Thoracic aorta (tissue), 2 donors: ENCODE measurements around the gene SGK2. TPM values are rescaled to one million over a fixed set of nuclear protein-coding genes. Genes with fewer than 3 reads are reported as not detected.

Experiments used
- ATAC-seq: fragments of 150-250 bp; one replicate; pipeline ENCODE4 v1.8.0; 2017; ENCODE audit warnings: low read depth; ENCODE audit not compliant: insufficient number of reproducible peaks, low FRiP score
- DNase-seq: peaks from one replicate; pipeline ENCODE4 v3.0.0-alpha.2; 2020; ENCODE audit warnings: low spot score
- H3K27ac ChIP-seq, 2 donors: fragments of 200-600 bp; sonication (generic); 1 replicate in 1 of 2; 2 replicates in 1 of 2; pipeline ENCODE4 v1.5.1; 2016; ENCODE audit warnings: mild to moderate bottlenecking in 2 of 2, moderate library complexity in 2 of 2
- H3K27me3 ChIP-seq: fragments of 200-600 bp; sonication (generic); replicated peaks from 2 replicates; pipeline ENCODE4 v1.6.0; 2016; ENCODE audit warnings: mild to moderate bottlenecking; ENCODE audit not compliant: insufficient read depth
- H3K36me3 ChIP-seq: fragments of 200-600 bp; sonication (generic); one replicate; pipeline ENCODE4 v1.5.1; 2016
- H3K4me1 ChIP-seq, 2 donors: fragments of 200-600 bp; sonication (generic); 1 replicate in 1 of 2; 2 replicates in 1 of 2; pipeline versions ENCODE4 v1.5.1 to v1.6.0; 2016; ENCODE audit warnings: low read depth in 2 of 2, mild to moderate bottlenecking in 1 of 2; ENCODE audit not compliant: control insufficient read depth in 1 of 2
- H3K4me3 ChIP-seq: fragments of 200-600 bp; sonication (generic); 2 replicates; pipeline ENCODE4 v1.5.1; 2016; ENCODE audit warnings: mild to moderate bottlenecking
- H3K9me3 ChIP-seq: fragments of 200-600 bp; sonication (generic); 2 replicates; pipeline ENCODE4 v1.5.1; 2016
- CTCF ChIP-seq: fragments of 200-600 bp; sonication (generic); IDR thresholded peaks from one replicate; pipeline ENCODE4 v1.5.1; 2019; ENCODE audit warnings: antibody characterized with exemption
- total RNA-seq, 2 donors: library from RNA; depleted of rRNA; stranded (reverse); fragments of >200 nt; gene quantifications; one replicate each; pipeline versions ENCODE4 v1.1.0 to v1.2.3, GENCODE V29; 2016

The SGK2 gene
- total RNA-seq, 2 donors from 2014 or later: 2.4 to 11.6 TPM

- H3K4me1 ChIP-seq: no peaks in the 10 kb centered on the region
- TF ChIP-seq CTCF: no peak
- no peak overlapping the region for H3K27ac ChIP-seq
- H3K4me3 ChIP-seq: no peak overlapping the region
- ATAC-seq: no peak
- no peaks in the 10 kb centered on the region for H3K27me3 ChIP-seq
- H3K9me3 ChIP-seq: no peaks in the 10 kb centered on the region
- H3K36me3 ChIP-seq: peaks cover 4% of the 10 kb centered on the region
- DNase-seq: no peak
These were observed 29.8 kb upstream of the SGK2 start for GRCh38 chr20:43529051-43529450.

- TF ChIP-seq CTCF: no peak
- Histone ChIP-seq H3K4me1 (no peaks in the 10 kb centered on the region), H3K4me3 (no peak overlapping the region), H3K27ac (no peak overlapping the region), H3K36me3 (peaks cover 4% of the 10 kb centered on the region), H3K9me3 (no peaks in the 10 kb centered on the region), H3K27me3 (no peaks in the 10 kb centered on the region)
- DNase-seq (no peak), ATAC-seq (no peak)
These were observed 29.2 kb upstream of the SGK2 start for GRCh38 chr20:43529457-43530153.

- TF ChIP-seq CTCF: no peak
- Histone ChIP-seq H3K27ac (no peak overlapping the region), H3K27me3 (no peaks in the 10 kb centered on the region), H3K36me3 (peaks cover 4% of the 10 kb centered on the region), H3K4me3 (no peak overlapping the region), H3K4me1 (no peaks in the 10 kb centered on the region), H3K9me3 (no peaks in the 10 kb centered on the region)
- DNase-seq: no peak
- ATAC-seq: no peak
These were observed 28.3 kb upstream of the SGK2 start for GRCh38 chr20:43530321-43531090.

- no peak for TF ChIP-seq CTCF
- ATAC-seq: no peak
- DNase-seq: no peak
- no peak overlapping the region for H3K27ac ChIP-seq
- H3K27me3 ChIP-seq: no peaks in the 10 kb centered on the region
- H3K4me1 ChIP-seq: no peaks in the 10 kb centered on the region
- no peaks in the 10 kb centered on the region for H3K9me3 ChIP-seq
- peaks cover 9% of the 10 kb centered on the region for H3K36me3 ChIP-seq
- no peak overlapping the region for H3K4me3 ChIP-seq
These were observed 27.8 kb upstream of the SGK2 start for GRCh38 chr20:43531091-43531443.

- Histone ChIP-seq H3K27ac (no peak overlapping the region), H3K27me3 (no peaks in the 10 kb centered on the region), H3K4me1 (no peaks in the 10 kb centered on the region), H3K9me3 (no peaks in the 10 kb centered on the region), H3K36me3 (peaks cover 11% of the 10 kb centered on the region), H3K4me3 (no peak overlapping the region)
- DNase-seq (no peak), ATAC-seq (no peak)
- no peak for TF ChIP-seq CTCF
These were observed 26.3 kb upstream of the SGK2 start for GRCh38 chr20:43532416-43533055.
